Stimulated activated CD4-positive, alpha-beta T cell treated with anti-CD3 and anti-CD28 coated beads, TNF-alpha, amount 100 ng/mL, for 1 hour (primary cell): ENCODE measurements around the gene SLC25A38.
"Not testable (repeated sequence)": the region's sequence is repeated elsewhere in the genome, so short reads cannot be mapped to it uniquely, and the experiment has no call there.

Experiments used
- DNase-seq, 3 donors: peaks; one replicate each; pipeline ENCODE4 v3.0.0-alpha.2; 2020; ENCODE audit warnings: low read depth in 3 of 3, low spot score in 1 of 3

The SLC25A38 gene

DNA sequence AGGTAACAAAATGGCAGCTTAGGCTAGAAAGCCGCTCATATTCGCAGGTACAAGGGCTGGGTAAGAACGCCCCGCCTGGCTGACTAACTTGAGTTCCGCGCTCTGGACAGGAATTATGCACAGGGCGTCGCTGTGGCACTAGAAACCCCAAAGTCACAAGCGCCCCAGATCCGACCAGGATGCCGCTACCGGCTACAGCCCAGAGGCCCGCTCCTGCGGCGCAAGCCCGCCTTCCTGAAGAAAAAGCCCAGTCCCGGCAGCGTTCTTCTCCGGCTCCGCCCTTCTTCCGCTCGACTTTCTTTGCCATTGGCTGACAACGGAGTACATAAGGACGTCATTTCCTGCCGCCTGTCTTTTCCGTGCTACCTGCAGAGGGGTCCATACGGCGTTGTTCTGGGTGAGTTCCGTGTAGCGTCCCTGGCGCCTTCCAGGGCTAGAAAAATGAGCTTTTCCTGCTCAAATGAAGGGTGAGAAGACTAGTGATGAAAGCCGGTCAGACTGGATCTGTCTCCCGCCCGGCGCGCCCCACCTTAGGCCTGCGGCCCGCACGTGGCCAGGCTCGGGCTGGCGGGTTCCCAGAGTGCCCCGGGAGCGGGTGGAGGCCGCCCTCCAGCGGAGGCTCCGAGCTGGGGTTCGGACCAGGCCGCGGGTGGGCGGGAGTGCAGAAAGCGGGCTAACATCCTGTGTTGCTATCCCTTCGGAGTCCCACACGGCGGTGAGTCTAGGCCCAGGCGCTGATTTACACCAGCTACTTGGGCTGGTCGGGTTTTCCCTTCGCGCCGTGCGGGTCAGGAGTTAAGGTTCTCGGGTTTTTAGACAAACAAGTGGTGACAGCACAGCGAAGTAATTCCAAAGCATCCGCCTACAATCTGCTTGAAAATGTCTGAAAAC is 23.4 kb downstream of the SLC25A38 start, which contains the start of gene RPSA:
Gene RPSA (plus strand): TSS at position 353 of the 891 bp plus-strand sequence. CDS start 934 bp downstream, outside the sequence.
- DNase-seq, result peak; percentile 80 to 94 (median 91)

DNA sequence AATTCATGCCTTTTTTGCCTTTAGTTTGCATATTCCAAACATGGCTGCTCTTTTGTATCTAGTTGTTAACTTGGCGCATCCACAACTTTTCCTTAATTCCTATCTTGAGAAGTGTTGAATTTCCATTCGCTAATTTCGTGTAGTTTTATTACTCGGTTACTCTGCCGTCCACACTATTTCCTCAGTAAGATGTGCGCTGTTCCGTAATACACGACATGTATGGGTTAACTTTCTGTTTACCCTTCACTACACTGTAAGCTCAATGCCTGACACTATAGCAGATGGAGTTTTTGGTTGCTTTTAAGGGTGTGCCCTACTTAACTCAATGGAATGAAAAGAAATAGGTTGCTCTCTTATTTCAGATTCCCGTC is 24.1 kb downstream of the SLC25A38 start:
- DNase-seq, result no peak

GRCh38 chr3:39407773-39408492 is 24.8 kb downstream of the SLC25A38 start:
- no peak for DNase-seq

DNA sequence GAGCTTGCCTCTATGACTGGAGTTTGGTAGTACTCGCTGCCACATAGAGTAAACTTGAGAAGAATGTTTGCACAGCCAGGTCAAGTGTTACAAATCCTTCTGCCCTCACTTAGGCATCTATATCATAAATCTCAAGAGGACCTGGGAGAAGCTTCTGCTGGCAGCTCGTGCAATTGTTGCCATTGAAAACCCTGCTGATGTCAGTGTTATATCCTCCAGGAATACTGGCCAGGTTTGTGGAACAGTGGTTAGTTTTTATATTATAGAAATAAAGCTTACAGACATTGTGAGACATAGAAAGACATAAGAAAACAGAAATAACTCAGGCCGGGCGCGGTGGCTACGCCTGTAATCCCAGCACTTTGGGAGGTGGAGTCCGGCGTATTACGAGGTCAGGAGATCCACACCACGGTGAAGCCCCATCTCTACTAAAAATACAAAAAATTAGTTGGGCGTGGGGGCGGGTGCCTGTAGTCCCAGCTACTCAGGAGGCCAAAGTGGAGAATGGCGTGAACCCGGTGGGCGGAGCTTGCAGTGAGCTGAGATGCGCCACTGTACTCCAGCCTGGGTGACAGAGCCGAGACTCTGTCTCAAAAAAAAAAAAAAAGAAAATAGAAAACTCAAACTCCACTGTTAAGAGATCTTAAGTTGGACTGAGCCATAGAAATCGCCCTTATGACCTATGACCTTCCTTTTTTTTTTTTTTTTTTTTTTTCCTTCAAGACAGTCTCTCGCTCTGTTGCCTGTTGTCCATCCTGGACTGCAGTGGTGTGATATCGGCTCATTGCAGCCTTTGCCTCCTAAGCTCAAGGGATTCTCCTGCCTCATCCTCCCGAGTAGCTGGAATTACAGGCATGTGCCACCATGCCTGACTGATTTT is 25.6 kb downstream of the SLC25A38 start:
- no peak for DNase-seq

DNA sequence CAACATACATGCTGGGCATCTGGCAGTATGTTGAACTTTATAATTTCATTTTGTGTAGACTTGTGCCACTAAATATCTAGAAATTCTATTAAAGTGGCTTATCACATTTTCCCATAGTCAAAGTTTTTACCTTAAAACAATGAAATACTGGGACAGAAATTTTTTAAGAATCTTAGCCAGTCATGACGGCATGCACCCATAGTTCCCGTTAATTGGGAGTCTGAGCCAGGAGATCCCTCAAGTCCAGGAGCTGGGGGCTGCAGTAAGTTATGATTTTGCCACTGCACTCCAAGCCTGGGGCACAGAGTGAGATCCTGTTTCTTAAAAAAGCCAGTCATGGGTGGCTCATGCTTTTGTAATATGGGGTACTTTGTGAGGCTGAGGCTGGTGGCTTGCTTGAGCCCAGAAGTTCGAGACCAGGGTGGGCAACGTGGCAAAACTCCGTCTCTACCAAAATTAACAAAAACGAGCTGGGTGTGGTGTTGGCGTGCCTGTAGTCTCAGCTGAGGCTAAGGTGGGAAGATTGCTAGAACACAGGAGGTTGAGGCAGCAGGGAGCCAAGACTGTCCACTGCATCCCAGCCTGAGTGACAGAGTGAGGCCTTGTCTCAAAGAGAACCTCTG is 26.5 kb downstream of the SLC25A38 start:
- DNase-seq, result no peak

DNA sequence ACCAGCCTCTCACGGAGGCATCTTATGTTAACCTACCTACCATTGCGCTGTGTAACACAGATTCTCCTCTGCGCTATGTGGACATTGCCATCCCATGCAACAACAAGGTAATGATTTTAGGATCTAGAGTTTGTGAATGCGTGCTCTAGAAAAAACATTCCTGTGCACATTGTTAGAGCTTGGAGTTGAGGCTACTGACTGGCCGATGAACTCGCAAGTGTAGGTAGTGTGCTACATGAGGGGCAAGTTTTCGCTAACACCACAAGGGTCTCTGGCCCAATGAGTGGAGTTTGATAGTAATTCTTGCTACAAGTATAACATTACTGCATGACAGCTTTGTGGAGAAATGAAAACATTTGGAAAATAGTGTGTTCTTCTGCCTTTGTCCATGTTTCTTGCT is 27.7 kb downstream of the SLC25A38 start:
- DNase-seq, result no peak

DNA sequence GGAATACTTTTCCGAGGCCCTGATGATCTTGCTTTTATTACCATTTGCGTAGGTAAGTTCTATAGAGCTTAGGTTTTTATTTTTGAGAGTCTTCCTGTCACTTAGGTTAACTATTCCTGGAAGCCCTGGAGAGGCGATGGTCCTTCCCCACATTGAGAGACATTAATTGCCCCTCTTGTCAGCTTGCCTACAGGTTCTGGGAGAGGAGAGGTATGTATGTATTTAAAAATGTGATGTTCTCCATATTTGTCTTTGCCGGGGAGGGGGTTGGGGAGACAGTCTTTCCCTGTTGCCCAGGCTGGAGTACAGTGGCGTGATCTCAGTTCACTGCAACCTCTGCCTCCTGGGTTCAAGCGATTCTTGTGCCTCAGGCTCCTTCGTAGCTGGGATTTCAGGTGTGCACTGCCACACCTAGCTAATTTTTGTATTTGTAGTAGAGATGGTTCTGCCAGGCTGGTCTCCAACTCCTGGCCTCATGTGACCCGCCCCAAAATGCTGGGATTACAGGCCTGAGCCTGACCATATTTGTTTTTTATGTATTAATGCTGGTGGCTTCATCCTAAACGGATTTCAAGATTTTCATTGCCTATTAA is 29.6 kb downstream of the SLC25A38 start:
- no peak for DNase-seq

GRCh38 chr3:39413691-39414420 is 30.7 kb downstream of the SLC25A38 start:
- DNase-seq, result no peak

DNA sequence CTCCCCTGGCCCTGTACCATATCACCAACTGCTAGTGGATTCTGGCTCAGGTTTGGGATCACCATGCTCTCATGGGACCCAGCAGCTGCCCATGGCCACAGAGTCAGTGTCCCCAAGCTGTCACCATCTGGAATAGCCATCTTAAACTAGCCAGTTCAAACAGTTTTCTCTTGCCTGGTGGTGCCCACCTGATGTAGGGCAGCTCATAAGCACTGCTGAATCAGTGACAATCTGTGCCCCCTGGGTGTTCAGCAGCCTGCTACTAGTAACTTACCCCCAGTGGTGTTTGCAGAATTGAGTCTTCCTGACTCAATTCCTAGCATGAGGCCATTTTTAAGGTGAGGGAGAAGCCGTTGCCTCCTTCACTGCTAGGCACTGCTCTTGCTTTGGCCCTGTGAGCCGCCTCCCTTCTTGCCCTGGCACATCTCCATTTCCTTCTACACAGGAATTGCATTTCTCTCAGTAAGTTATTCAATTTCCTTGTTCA is 31.3 kb downstream of the SLC25A38 start:
- DNase-seq, result no peak

DNA sequence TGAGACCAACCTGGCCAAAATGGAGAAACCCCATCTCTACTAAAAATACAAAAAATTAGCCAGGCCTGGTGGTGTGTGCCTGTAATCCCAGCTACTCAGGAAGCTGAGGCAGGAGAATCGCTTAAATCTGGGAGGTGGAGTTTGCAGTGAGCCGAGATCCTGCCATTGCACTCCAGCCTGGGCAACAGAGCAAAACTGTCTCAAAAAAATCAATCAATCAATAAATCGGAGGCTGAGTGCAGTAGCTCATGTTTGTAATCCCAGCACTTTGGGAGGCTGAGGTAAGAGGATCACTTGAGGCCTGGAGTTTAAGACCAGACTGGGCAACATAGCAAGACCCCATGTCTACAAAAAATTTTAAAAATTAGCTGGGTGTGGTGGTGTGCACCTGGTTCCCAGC is 32.1 kb downstream of the SLC25A38 start:
- DNase-seq, result not testable (repeated sequence)

DNA sequence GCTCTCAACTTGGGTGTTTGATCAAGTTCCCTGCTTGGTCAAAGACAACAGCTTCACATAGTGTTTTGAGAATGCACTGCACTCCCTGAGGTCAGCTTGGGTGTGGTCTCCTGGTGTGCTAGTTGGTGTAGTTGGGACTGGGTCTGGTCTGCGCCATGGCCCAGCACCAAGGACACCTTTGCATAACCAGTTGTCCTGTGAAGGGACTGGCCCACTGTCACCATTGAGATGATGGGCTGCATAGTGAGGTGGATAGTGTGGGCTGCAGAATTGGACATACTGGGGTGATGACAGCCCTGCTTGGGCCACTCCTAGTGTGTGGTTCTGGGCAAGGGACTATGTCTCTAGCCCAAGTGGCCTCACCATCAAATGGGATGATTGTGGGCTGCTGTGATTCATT is 32.8 kb downstream of the SLC25A38 start:
- DNase-seq, result no peak

- not testable (repeated sequence) for DNase-seq
Measured at GRCh38 chr3:39416998-39417397, 33.8 kb downstream of the SLC25A38 start.

- DNase-seq, result not testable (repeated sequence)
Measured at GRCh38 chr3:39418556-39419225, 35.5 kb downstream of the SLC25A38 start.

DNA sequence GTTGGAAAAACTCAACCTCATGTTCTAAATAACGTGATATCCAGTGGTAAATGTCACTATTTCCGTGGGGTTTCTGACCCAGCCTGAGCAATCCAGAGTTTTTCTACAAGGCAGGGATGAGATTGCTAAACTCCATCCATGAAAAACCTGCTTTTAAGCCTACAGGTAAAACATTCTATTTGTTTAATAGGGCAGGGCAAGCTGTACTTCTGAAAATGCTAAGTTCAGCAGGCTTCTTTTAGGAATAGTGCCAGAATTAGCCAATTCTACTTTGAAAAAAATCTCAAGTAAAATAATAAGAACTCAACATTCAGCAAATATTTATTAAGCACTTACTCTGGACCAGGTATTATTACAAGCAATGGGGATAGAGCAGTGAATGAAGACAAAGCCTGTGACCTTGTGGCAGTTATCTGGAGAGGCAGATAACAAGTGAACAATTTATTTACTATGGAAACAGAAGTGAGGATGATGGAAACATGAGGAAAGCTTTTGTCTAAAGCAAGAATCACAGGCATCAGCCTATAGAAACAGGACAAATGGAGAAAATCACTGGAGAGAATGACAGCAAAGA is 36.7 kb downstream of the SLC25A38 start:
- DNase-seq, result no peak

DNA sequence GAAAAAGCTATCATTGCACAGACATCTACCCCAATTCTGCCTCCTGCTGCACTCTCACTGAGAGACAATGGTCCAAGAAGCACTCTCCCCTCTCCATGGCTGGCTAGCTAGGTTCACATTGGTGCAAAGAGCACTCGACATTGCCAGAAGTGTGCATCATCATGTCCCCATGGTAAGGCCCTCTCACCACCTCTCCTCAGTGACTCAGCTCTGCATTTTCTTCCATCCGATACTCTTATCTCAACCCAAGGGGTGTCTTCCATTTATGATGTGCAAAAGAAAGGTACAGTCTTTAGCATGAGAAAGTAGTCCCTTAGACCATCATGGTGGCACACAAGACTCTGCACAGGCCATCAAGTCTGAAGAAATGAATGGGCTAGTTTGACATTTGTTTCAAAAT is 37.4 kb downstream of the SLC25A38 start:
- DNase-seq, result no peak

DNA sequence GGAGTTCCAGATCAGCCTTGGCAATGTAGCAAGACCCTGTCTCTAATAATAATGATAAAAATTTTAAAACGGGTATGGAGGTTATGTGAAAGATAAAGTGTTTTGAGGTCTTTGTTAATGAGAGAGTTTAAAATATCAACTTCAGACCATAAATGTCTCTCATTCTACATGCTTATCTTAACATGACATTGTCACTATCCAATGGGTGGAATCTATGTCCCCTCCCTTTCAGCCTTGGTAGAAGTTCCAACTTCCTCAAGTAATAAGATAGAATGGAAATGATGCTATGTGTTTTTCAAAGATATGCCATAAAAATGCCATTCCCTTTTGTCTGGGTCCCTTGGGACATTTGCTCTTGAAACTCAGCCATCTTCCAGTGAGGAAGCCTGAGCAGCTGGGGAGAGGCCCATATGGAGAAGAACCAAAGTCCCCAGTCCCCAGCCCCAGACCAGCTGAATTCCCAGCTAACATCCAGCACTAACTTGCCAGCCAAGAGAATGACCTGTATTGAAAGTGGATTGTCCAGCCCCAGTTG is 40.3 kb downstream of the SLC25A38 start:
- DNase-seq, result no peak

- DNase-seq, result no peak
Measured at GRCh38 chr3:39426312-39426711, 43.1 kb downstream of the SLC25A38 start.

DNA sequence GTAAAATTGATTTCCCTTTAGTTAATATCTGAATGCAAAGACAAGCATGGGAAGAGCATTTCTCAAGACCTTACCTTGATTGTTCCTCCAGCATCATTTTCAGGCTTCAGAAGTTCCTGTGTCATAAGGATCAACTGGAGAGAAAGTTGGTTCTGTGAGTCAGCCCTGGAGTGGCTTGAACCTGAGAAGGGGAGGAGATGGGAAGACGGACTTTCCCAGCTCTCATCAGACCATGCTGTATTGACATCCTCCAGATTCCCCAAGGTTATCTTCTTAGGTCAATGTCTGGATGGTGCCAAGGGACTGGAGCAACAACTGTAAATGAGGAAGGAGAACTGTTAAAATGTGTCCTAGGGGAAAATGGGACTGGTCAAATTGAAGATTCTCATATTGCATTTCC is 44.3 kb downstream of the SLC25A38 start:
- no peak for DNase-seq
